22Rv1 (cell line): ENCODE data around the gene RREB1.

ENCODE experiments used
- H3K27ac ChIP-seq: fragments of 450-650 bp; 2 replicates; pipeline ENCODE4 v1.5.1; 2017
- ZFX ChIP-seq: fragments of 450-650 bp; IDR thresholded peaks from 2 replicates; pipeline ENCODE4 v1.6.1; 2017; ENCODE audit warnings: antibody characterized with exemption, borderline replicate concordance
- TF ChIP-seq, protein P1 (sequence below): fragments of 450-650 bp; IDR thresholded peaks from 2 replicates; pipeline ENCODE4 v1.5.1; 2017; ENCODE audit warnings: mild to moderate bottlenecking

RREB1 gene

DNA sequence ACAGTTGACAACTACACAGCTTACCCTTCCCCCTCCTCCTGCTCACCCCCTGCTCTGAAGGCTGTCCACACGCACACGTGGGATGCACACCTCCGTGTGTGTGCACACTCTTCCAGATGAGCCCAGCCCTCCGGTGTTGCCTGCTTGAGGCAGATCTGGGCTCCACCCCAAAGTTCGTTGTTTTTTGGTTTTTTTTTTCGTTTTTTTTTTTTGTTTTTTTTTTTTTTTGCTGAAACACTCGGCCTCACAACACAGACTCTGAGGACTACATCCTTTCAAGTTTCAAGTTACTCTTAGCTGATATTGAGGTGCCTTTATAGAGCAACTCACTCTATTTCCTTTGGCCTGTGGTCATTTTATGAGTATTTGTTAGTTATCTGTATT, 88.2 kb downstream of the RREB1 start:
- TF ChIP-seq, protein P1, sequence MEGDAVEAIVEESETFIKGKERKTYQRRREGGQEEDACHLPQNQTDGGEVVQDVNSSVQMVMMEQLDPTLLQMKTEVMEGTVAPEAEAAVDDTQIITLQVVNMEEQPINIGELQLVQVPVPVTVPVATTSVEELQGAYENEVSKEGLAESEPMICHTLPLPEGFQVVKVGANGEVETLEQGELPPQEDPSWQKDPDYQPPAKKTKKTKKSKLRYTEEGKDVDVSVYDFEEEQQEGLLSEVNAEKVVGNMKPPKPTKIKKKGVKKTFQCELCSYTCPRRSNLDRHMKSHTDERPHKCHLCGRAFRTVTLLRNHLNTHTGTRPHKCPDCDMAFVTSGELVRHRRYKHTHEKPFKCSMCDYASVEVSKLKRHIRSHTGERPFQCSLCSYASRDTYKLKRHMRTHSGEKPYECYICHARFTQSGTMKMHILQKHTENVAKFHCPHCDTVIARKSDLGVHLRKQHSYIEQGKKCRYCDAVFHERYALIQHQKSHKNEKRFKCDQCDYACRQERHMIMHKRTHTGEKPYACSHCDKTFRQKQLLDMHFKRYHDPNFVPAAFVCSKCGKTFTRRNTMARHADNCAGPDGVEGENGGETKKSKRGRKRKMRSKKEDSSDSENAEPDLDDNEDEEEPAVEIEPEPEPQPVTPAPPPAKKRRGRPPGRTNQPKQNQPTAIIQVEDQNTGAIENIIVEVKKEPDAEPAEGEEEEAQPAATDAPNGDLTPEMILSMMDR, result no peak
- TF ChIP-seq ZFX, result no peak
- H3K27ac ChIP-seq, result no peak overlapping the region

DNA sequence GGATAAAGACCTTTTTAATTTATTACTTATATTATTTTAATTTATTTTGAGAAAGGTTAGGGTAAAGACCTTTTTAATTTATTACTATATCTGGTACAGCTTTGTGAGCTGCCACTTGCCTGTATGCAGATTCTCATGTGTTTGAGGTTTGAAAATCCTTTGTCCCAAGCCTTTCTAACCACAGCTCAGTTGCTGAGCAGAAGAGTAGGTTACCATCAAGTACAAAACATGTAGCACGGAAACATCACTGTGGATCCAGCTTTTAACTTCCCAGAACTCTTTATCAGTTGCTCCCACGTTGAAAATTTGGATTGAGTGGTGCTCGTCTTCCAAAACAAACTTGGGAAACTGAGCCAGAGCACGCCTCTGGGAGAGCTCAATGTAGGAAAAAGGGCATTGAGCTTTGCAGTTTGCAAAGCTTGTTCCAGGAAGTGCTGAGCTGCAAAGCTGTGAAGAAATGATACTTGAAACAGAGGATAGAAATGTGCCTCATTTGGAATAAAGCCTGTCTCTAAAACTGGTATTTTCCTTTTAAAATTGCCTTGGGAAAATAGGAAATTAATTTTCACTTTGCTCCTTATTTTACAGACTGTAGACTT, 89.0 kb downstream of the RREB1 start:
- no peak for TF ChIP-seq ZFX
- TF ChIP-seq, protein P1, result no peak
- H3K27ac ChIP-seq, result no peak overlapping the region

DNA sequence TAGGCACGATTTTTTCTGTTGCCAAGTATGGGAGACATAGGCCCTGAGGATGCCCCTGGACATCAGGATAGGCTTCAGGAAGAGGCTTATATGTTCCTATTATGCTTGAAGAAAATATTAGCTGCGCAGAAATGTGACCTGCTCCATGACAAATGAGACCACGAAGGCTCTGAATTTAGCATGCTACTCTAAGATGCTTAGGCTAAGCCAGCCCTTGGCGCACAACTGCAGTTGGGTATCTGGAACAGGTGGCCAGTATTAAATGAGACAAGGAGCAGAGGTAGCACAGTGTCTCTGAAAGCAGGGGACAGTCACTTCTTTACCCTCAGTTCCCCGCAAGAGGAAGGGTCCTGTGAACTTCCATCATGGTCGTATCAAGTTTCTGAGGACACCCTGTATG, 90.0 kb downstream of the RREB1 start:
- TF ChIP-seq ZFX, result no peak
- TF ChIP-seq, protein P1, result no peak
- H3K27ac ChIP-seq, result no peak overlapping the region

DNA sequence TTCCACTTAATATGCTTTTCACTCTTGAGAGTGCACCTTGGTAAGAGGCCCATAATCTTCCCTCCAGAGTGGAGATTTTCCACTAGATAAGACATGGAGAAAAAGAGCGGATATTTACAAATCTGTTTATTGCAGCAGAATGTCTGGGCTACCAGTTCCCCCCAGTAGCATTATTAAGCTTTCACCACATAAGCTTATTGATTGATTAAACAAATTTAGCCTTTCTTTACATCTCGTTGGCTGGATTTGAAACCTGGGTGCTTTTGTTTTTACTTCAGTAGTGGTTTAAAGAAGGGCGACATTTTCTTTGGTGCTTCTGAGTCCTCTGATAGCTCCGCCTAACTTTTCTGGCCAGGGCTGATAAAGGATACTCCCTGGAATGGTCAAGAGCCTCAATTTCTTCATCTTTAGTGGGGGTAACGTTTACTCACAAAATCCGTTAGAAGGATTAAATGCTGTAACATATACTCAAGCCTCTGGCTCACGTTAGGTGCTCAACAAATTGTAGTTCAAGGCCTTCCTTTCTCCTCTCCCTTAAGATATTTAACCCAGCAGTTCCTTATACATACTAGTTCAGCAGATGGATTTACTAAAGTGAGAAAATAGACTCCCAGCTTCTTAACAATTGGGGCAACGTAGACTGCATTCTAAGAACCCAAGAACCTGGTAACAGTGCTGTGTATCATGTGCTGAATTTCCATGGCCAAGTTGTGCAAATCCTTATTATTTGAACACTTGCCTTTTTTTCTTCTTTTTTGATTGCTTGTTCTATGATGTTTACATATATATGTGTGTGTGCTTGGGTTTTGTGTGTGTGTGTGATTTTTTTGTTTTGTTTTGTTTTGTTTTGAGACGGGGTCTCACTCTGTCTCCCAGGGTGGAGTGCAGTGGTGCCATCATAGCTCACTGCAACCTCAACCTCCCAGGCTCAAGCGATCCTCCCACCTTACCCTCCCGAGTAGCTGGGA, 91.4 kb downstream of the RREB1 start:
- no peak overlapping the region for H3K27ac ChIP-seq
- TF ChIP-seq ZFX, result no peak
- TF ChIP-seq, protein P1, result no peak

DNA sequence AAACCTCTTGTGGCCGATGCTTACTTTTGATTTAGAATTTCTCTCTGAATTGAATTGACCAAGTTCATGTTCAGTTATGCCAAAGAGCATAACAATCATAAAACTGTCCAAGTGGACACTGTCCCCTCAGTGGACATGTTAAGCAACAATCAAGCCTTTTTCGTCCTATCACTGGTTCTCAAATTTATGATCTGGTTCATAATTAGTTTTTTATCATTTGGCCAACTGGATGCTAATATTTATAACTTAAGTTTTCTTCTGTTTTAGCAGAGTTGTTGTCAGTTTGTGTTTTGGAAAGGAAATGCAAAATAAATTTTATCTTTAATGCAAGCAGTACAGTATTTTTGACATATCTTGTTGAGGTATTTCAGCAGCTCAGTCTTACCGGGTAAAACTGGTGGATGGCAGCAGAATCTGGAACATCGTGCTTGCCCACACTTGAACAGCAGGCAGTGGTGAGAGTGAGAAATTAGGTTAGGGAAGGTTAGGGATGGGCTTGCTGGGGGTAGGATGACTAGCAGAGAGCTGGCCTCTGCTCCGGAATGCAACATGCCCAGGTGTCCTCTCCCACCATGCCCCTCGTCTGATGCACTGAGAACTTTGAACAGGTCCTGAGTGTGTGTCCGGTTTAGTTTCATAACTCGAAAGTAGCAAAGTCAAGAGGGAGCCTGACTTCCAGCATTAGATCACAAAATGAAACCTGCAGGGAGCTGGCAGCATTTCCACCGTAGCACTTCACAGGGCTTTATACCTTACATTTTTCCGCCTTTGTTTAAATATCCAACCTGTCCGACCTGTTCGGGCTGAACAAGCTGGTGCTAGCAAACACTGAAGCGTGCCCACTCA, 93.1 kb downstream of the RREB1 start:
- peak overlapping the region; percentile 62 for H3K27ac ChIP-seq
- TF ChIP-seq, protein P1, result no peak
- no peak for TF ChIP-seq ZFX

DNA sequence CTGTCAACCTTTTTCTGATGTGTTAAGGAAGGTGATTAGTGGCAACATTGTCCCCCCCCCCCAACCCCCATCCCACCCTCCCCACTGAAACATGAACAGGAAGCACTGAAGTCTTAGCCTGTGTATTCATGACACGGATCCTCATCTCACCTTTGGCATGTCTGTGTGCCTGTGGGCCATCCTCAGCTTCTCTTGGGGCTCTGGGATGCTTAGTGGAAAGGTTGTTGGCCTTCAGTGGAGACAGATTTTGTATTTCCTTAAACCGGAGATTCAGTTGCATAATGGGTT, 93.6 kb downstream of the RREB1 start:
- TF ChIP-seq ZFX, result no peak
- TF ChIP-seq, protein P1, result no peak
- peak overlapping the region; percentile 62; the same call in 1 of the 2 replicates for H3K27ac ChIP-seq
